ENCODE measurements around the gene SUFU. TPM values are rescaled to one million over a fixed set of nuclear protein-coding genes. Genes with fewer than 3 reads are reported as not detected.

Gene SUFU
- total and polyA plus RNA-seq, 2 experiments from 2014 or later: 2.8 to 5.6 TPM

DNA sequence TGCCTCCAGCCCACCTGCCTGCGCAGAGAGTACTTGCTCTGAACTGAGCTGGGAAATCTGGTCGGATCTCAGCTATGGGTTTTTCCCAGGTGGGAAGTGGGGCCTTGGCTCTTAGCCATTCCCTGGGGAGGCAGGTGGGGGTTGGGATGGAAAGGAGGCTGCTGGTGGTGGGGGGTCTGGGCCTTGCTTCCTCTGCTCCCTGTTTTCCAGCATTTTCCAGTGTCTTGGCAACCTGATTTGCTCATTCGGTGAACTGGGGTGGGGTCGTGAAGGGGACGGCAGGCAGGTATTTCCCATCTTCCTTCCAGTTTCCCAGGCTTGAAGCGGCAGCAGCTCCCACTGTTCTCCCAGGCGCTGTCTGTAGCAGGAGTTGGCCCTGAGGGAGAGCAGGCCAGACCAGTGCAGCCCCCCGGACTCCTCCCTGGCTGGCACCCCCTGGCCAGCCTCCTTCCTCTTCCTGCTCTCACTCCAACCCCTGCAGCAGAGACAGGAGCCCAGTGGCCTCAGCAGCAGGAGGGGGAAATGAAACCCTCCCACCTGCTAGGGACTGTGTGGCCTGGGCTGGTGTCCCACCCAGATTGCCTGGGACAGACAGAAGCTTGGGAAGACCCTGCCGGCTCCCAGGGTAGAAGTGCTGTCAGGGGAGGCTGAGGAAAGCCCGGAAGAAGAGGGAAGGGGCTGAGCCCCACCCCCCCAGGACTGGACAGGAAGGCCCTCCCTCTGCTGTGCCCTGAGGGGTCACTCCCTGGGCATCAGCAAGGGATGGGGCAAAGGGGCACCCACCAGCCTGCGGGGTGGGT, 147.1 kb downstream of the SUFU start (continued):
- TF ChIP-seq, protein P1, sequence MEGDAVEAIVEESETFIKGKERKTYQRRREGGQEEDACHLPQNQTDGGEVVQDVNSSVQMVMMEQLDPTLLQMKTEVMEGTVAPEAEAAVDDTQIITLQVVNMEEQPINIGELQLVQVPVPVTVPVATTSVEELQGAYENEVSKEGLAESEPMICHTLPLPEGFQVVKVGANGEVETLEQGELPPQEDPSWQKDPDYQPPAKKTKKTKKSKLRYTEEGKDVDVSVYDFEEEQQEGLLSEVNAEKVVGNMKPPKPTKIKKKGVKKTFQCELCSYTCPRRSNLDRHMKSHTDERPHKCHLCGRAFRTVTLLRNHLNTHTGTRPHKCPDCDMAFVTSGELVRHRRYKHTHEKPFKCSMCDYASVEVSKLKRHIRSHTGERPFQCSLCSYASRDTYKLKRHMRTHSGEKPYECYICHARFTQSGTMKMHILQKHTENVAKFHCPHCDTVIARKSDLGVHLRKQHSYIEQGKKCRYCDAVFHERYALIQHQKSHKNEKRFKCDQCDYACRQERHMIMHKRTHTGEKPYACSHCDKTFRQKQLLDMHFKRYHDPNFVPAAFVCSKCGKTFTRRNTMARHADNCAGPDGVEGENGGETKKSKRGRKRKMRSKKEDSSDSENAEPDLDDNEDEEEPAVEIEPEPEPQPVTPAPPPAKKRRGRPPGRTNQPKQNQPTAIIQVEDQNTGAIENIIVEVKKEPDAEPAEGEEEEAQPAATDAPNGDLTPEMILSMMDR (conservative IDR thresholded peaks at IDR 0.05; ENCODE audit: low read depth in 2 of 2): no peak
- TF ChIP-seq EZH2 (IDR thresholded peaks at IDR 0.05; ENCODE audit: low read depth, unreplicated experiment) (no peak), JUNB (IDR thresholded peaks at IDR 0.05; ENCODE audit: unreplicated experiment) (no peak), ZNF331 (CRISPR knock-in tag; IDR thresholded peaks at IDR 0.05; ENCODE audit: low read depth) (no peak), ZNF114 (CRISPR knock-in tag; IDR thresholded peaks at IDR 0.05) (no peak), NANOG (IDR thresholded peaks at IDR 0.05; ENCODE audit: borderline replicate concordance) (no peak), EZH2phosphoT487 (IDR thresholded peaks at IDR 0.05; ENCODE audit: unreplicated experiment) (no peak)
- TF ChIP-seq, protein P2, sequence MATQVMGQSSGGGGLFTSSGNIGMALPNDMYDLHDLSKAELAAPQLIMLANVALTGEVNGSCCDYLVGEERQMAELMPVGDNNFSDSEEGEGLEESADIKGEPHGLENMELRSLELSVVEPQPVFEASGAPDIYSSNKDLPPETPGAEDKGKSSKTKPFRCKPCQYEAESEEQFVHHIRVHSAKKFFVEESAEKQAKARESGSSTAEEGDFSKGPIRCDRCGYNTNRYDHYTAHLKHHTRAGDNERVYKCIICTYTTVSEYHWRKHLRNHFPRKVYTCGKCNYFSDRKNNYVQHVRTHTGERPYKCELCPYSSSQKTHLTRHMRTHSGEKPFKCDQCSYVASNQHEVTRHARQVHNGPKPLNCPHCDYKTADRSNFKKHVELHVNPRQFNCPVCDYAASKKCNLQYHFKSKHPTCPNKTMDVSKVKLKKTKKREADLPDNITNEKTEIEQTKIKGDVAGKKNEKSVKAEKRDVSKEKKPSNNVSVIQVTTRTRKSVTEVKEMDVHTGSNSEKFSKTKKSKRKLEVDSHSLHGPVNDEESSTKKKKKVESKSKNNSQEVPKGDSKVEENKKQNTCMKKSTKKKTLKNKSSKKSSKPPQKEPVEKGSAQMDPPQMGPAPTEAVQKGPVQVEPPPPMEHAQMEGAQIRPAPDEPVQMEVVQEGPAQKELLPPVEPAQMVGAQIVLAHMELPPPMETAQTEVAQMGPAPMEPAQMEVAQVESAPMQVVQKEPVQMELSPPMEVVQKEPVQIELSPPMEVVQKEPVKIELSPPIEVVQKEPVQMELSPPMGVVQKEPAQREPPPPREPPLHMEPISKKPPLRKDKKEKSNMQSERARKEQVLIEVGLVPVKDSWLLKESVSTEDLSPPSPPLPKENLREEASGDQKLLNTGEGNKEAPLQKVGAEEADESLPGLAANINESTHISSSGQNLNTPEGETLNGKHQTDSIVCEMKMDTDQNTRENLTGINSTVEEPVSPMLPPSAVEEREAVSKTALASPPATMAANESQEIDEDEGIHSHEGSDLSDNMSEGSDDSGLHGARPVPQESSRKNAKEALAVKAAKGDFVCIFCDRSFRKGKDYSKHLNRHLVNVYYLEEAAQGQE (IDR thresholded peaks at IDR 0.05; ENCODE audit: unreplicated experiment): no peak
- TF ChIP-seq, protein P3, sequence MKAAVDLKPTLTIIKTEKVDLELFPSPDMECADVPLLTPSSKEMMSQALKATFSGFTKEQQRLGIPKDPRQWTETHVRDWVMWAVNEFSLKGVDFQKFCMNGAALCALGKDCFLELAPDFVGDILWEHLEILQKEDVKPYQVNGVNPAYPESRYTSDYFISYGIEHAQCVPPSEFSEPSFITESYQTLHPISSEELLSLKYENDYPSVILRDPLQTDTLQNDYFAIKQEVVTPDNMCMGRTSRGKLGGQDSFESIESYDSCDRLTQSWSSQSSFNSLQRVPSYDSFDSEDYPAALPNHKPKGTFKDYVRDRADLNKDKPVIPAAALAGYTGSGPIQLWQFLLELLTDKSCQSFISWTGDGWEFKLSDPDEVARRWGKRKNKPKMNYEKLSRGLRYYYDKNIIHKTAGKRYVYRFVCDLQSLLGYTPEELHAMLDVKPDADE (IDR thresholded peaks at IDR 0.05): no peak

DNA sequence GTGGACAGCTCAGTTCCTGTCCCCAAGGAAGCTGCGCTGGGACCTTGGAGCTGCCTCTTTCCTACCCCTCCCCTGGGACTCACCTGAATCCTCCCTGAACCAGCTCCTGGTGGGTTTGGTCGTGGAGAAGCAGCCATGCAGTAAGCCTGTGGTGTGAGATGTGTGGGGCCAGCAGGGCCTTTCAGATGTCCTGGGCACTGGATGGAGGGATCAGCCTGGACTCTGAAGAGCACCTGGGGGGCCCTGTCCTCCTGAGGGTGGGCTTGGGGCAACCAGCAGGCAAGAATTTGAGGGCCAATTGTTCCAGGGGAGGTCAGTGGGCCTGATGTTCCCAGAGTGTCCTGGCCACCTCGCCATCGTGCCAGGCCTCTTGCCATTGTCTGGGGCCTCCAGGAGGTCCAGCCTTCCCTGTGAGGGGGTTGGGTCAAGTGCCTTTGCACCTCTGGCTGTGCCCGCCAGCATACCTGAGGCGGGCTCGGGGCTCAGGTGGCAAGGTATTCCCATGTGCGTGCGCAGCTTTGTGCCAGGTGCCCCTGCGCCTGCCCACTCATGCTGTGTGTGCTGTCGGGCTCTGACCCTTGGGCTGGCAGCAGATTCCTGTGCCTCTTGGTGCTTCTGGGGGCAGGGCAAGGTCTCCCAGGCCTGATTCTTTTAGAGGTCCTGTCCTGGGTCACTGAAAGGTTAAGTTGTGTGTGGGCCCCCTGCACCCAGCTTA, 147.8 kb downstream of the SUFU start:
- ATAC-seq: no peak
- TF ChIP-seq, protein P4, sequence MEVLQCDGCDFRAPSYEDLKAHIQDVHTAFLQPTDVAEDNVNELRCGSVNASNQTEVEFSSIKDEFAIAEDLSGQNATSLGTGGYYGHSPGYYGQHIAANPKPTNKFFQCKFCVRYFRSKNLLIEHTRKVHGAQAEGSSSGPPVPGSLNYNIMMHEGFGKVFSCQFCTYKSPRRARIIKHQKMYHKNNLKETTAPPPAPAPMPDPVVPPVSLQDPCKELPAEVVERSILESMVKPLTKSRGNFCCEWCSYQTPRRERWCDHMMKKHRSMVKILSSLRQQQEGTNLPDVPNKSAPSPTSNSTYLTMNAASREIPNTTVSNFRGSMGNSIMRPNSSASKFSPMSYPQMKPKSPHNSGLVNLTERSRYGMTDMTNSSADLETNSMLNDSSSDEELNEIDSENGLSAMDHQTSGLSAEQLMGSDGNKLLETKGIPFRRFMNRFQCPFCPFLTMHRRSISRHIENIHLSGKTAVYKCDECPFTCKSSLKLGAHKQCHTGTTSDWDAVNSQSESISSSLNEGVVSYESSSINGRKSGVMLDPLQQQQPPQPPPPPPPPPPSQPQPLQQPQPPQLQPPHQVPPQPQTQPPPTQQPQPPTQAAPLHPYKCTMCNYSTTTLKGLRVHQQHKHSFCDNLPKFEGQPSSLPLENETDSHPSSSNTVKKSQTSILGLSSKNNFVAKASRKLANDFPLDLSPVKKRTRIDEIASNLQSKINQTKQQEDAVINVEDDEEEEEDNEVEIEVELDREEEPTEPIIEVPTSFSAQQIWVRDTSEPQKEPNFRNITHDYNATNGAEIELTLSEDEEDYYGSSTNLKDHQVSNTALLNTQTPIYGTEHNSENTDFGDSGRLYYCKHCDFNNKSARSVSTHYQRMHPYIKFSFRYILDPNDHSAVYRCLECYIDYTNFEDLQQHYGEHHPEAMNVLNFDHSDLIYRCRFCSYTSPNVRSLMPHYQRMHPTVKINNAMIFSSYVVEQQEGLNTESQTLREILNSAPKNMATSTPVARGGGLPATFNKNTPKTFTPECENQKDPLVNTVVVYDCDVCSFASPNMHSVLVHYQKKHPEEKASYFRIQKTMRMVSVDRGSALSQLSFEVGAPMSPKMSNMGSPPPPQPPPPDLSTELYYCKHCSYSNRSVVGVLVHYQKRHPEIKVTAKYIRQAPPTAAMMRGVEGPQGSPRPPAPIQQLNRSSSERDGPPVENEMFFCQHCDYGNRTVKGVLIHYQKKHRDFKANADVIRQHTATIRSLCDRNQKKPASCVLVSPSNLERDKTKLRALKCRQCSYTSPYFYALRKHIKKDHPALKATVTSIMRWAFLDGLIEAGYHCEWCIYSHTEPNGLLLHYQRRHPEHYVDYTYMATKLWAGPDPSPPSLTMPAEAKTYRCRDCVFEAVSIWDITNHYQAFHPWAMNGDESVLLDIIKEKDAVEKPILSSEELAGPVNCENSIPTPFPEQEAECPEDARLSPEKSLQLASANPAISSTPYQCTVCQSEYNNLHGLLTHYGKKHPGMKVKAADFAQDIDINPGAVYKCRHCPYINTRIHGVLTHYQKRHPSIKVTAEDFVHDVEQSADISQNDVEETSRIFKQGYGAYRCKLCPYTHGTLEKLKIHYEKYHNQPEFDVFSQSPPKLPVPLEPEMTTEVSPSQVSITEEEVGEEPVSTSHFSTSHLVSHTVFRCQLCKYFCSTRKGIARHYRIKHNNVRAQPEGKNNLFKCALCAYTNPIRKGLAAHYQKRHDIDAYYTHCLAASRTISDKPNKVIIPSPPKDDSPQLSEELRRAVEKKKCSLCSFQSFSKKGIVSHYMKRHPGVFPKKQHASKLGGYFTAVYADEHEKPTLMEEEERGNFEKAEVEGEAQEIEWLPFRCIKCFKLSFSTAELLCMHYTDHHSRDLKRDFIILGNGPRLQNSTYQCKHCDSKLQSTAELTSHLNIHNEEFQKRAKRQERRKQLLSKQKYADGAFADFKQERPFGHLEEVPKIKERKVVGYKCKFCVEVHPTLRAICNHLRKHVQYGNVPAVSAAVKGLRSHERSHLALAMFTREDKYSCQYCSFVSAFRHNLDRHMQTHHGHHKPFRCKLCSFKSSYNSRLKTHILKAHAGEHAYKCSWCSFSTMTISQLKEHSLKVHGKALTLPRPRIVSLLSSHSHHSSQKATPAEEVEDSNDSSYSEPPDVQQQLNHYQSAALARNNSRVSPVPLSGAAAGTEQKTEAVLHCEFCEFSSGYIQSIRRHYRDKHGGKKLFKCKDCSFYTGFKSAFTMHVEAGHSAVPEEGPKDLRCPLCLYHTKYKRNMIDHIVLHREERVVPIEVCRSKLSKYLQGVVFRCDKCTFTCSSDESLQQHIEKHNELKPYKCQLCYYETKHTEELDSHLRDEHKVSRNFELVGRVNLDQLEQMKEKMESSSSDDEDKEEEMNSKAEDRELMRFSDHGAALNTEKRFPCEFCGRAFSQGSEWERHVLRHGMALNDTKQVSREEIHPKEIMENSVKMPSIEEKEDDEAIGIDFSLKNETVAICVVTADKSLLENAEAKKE (CRISPR knock-in tag; IDR thresholded peaks at IDR 0.05): no peak
- TF ChIP-seq NANOG (IDR thresholded peaks at IDR 0.05; ENCODE audit: borderline replicate concordance): no peak

More for the DNA sequence above, 147.8 kb downstream of the SUFU start:
- Mint-ChIP-seq H3K27ac (no peak overlapping the region), H3K4me3 (no peak overlapping the region), H3K36me3 (ENCODE audit: low read depth) (peaks cover 13% of the 10 kb centered on the region), H3K4me1 (peaks cover 56% of the 10 kb centered on the region), H3K27me3 (ENCODE audit: insufficient read depth, low read depth, poor library complexity) (peaks cover 17% of the 10 kb centered on the region), H3K9me3 (no peaks in the 10 kb centered on the region)
- Histone ChIP-seq H4K20me1 (replicated peaks; ENCODE audit: insufficient read depth) (peaks cover 11% of the 10 kb centered on the region; the same call in 1 of the 2 replicates), H3K4me2 (no peak overlapping the region), H3K36me3 (ENCODE audit: insufficient read depth) (no peaks in the 10 kb centered on the region), H3K27me3 (ENCODE audit: insufficient read depth) (no peaks in the 10 kb centered on the region), H3K9me2 (ENCODE audit: insufficient read depth) (no peaks in the 10 kb centered on the region), H3K4me1 (ENCODE audit: insufficient read depth) (peaks cover 30% of the 10 kb centered on the region), H2AFZ (no peak overlapping the region), H3K27ac (ENCODE audit: low read depth) (no peak overlapping the region), H3F3A (replicated peaks; ENCODE audit: low read depth) (no peaks in the 10 kb centered on the region), H3K79me2 (replicated peaks; ENCODE audit: insufficient read depth) (peaks cover 62% of the 10 kb centered on the region), H3K4me3 (no peak overlapping the region)
- DNase-seq (ENCODE audit: low spot score): no peak
